Panc1 (cell line): ENCODE results near the gene RRP1. TPM values are rescaled to one million over a fixed set of nuclear protein-coding genes. Genes with fewer than 3 reads are reported as not detected.

Experiments
- ATAC-seq: fragments of 200-7000 bp; cut with Tn5 transposase; 2 replicates; pipeline ENCODE4 v1.9.1; 2020; ENCODE audit warnings: mild to moderate bottlenecking, moderate library complexity
- BruUV-seq: library from RNA; stranded (reverse); fragments of 400-500 nt; replicated peaks from 2 replicates; lab custom pipeline; 2021; lab: Mats Ljungman, UMichigan
- CTCF ChIA-PET: fragments of 300-600 bp; sonication (Branson Sonifier 250); formaldehyde crosslinking; loops from one replicate; lab custom pipeline; 2022; ENCODE audit warnings: antibody characterized with exemption; lab: Charles Lee
- POLR2A ChIA-PET: fragments of 300-600 bp; sonication (Branson Sonifier 250); formaldehyde crosslinking; loops from one replicate; lab custom pipeline; 2022; ENCODE audit warnings: antibody characterized with exemption; lab: Charles Lee
- DNase-seq: peaks from one replicate; pipeline ENCODE4 v3.0.0-alpha.2; 2010; ENCODE audit warnings: low read depth, low spot score
- H3K27ac ChIP-seq: 2 replicates; pipeline ENCODE4 v1.5.1; 2011; ENCODE audit warnings: mild to moderate bottlenecking, low read length, inconsistent platforms
- H3K27me3 ChIP-seq: fragments of 200-500 bp; sonication (Bioruptor generic); 2 replicates; pipeline ENCODE4 v1.6.0; 2014; ENCODE audit warnings: low read length, inconsistent platforms; ENCODE audit not compliant: control insufficient read depth, insufficient read depth
- H3K36me3 ChIP-seq: fragments of 200-500 bp; sonication (Bioruptor generic); 2 replicates; pipeline ENCODE4 v1.5.1; 2014; ENCODE audit warnings: inconsistent platforms, mild to moderate bottlenecking, low read length, moderate library complexity; ENCODE audit not compliant: control insufficient read depth, insufficient read depth
- H3K4me1 ChIP-seq: 2 replicates; pipeline ENCODE4 v1.5.1; 2011; ENCODE audit warnings: inconsistent platforms, mild to moderate bottlenecking, low read length, moderate library complexity; ENCODE audit not compliant: control insufficient read depth, insufficient read depth
- H3K4me3 ChIP-seq, 2 experiments: 2 replicates each; pipeline ENCODE4 v1.5.1; 2011 to 2012; ENCODE audit warnings: low read depth in 2 of 2, low read length in 2 of 2, mild to moderate bottlenecking in 2 of 2, inconsistent platforms in 1 of 2, moderate library complexity in 1 of 2
- H3K9me3 ChIP-seq: fragments of 200-500 bp; sonication (Bioruptor generic); 2 replicates; pipeline ENCODE4 v1.5.1; 2014; ENCODE audit warnings: low read depth, mild to moderate bottlenecking, inconsistent platforms, low read length, moderate library complexity; ENCODE audit not compliant: control insufficient read depth, insufficient read depth
- CTCF ChIP-seq: fragments of 450-650 bp; IDR thresholded peaks from 2 replicates; pipeline ENCODE4 v1.5.1; 2017; ENCODE audit warnings: mild to moderate bottlenecking
- POLR2AphosphoS5 ChIP-seq: IDR thresholded peaks from 2 replicates; pipeline ENCODE4 v1.6.1; 2012; ENCODE audit warnings: mild to moderate bottlenecking, low read depth, low read length, moderate library complexity
- REST ChIP-seq, 2 experiments: IDR thresholded peaks; 2 replicates each; pipeline ENCODE4 v1.6.1; 2011 to 2012; ENCODE audit warnings: low read depth in 2 of 2, control low read depth in 1 of 2, low read length in 1 of 2, mild to moderate bottlenecking in 1 of 2, moderate library complexity in 1 of 2; ENCODE audit not compliant: insufficient read depth in 1 of 2
- SIN3A ChIP-seq: IDR thresholded peaks from 2 replicates; pipeline ENCODE4 v1.6.1; 2012; ENCODE audit warnings: low read depth, mild to moderate bottlenecking, low read length, moderate library complexity, borderline replicate concordance; ENCODE audit not compliant: insufficient read depth
- TCF7L2 ChIP-seq: IDR thresholded peaks from 2 replicates; pipeline ENCODE4 v1.6.1; 2011; ENCODE audit warnings: mild to moderate bottlenecking, low read depth, low read length, inconsistent platforms
- in situ Hi-C: cut with HindIII; loops from 2 replicates; pipeline ENCODE4 v1.10.0; 2016; ENCODE audit warnings: low sequenced_read_pairs, low pct_unique_long_range_greater_than_20kb
- intact Hi-C: fragments of 100-400 bp; cut with micrococcal nuclease; formaldehyde crosslinking; loops from one replicate; pipeline ENCODE4 v1.10.0; 2022; ENCODE audit not compliant: unreplicated experiment
- total RNA-seq: library from RNA; stranded (reverse); gene quantifications from one replicate; pipeline ENCODE4 v1.2.1, GENCODE V29; 2021; ENCODE audit not compliant: unreplicated experiment

Gene RRP1
- total RNA-seq, 1 experiment from 2014 or later: 41.8 TPM

- POLR2A ChIA-PET: no interaction called here
- no peak for ATAC-seq
- no peak for DNase-seq
- Histone ChIP-seq H3K27me3 (no peaks in the 10 kb centered on the region), H3K27ac (no peak overlapping the region), H3K4me1 (no peaks in the 10 kb centered on the region), H3K4me3 (no peak overlapping the region), H3K9me3 (no peaks in the 10 kb centered on the region), H3K36me3 (no peaks in the 10 kb centered on the region)
- BruUV-seq: no TSS peak
- no peak for TF ChIP-seq TCF7L2
- TF ChIP-seq CTCF: no peak
- TF ChIP-seq REST (IDR thresholded peaks at IDR 0.05; ENCODE audit: insufficient read depth in 1 of 2, low read depth in 2 of 2, low read length in 1 of 2): no peak
- TF ChIP-seq POLR2AphosphoS5: no peak
- TF ChIP-seq SIN3A: no peak
- CTCF ChIA-PET: no interaction called here
- intact Hi-C loops: no loop called here
- in situ Hi-C loops: no loop called here
These were observed 31.8 kb upstream of the RRP1 start for GRCh38 chr21:43757601-43758000.

- Histone ChIP-seq H3K9me3 (no peaks in the 10 kb centered on the region), H3K4me1 (no peaks in the 10 kb centered on the region), H3K36me3 (no peaks in the 10 kb centered on the region), H3K27me3 (no peaks in the 10 kb centered on the region), H3K4me3 (no peak overlapping the region), H3K27ac (no peak overlapping the region)
- in situ Hi-C loops: no loop called here
- CTCF ChIA-PET: interaction anchor here (0.6 kb wide), 1 partner anchor 25 kb away, joined by 4 read pairs; no protein-coding TSS in a partner anchor
- BruUV-seq: TSS peak; percentile 54
- no peak for ATAC-seq
- intact Hi-C loops: no loop called here
- DNase-seq: no peak
- POLR2A ChIA-PET: no interaction called here
- TF ChIP-seq TCF7L2: no peak
- TF ChIP-seq SIN3A: no peak
- no peak for TF ChIP-seq CTCF
- no peak for TF ChIP-seq POLR2AphosphoS5
These were observed 31.2 kb upstream of the RRP1 start for GRCh38 chr21:43758111-43758641.
